HUES48 (cell line): ENCODE measurements around the gene BRD2.

Experiments used
- H3K27ac ChIP-seq: one replicate; pipeline ENCODE4 v1.7.0; 2013; ENCODE audit warnings: low read depth, low read length, inconsistent platforms
- H3K27me3 ChIP-seq: 2 replicates; pipeline ENCODE4 v1.6.1; 2013; ENCODE audit warnings: mild to moderate bottlenecking, low read length; ENCODE audit not compliant: control insufficient read depth, insufficient read depth
- H3K36me3 ChIP-seq: 2 replicates; pipeline ENCODE4 v1.6.1; 2013; ENCODE audit warnings: low read length; ENCODE audit not compliant: control insufficient read depth, insufficient read depth
- H3K4me1 ChIP-seq: 2 replicates; pipeline ENCODE4 v1.6.1; 2013; ENCODE audit warnings: mild to moderate bottlenecking, low read length; ENCODE audit not compliant: control insufficient read depth, insufficient read depth
- H3K4me3 ChIP-seq: 2 replicates; pipeline ENCODE4 v1.5.1; 2013; ENCODE audit warnings: mild to moderate bottlenecking, low read depth, low read length
- H3K9ac ChIP-seq: 2 replicates; pipeline ENCODE4 v1.6.1; 2013; ENCODE audit warnings: mild to moderate bottlenecking, low read depth, low read length, moderate library complexity
- H3K9me3 ChIP-seq: 2 replicates; pipeline ENCODE4 v1.6.1; 2013; ENCODE audit warnings: low read length; ENCODE audit not compliant: control insufficient read depth, insufficient read depth

The BRD2 gene

DNA sequence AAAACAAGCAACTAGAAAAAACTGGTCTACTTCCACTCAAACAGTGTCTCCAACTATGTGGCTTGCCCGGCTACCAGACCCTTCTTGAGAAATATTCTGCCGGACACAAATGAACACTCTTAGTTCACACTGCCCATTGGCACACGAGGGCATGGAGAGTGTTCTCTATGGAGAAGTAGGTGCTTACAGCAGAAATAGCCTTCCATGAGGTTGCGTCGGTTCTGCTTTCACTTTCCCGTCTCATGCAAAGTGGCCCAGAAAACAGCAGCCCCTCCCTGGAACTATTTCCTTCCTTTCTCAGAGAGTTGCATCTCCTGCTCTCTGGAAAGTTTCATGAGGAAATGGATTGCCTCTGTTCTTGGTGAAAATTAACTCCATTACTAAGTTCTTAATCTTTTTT is 50.5 kb downstream of the BRD2 start:
- Histone ChIP-seq H3K4me1 (peaks cover 5% of the 10 kb centered on the region; the same call in 1 of the 2 replicates), H3K9me3 (no peaks in the 10 kb centered on the region), H3K4me3 (no peak overlapping the region), H3K27ac (no peak overlapping the region), H3K9ac (no peak overlapping the region), H3K27me3 (no peaks in the 10 kb centered on the region; the same call in 1 of the 2 replicates), H3K36me3 (no peaks in the 10 kb centered on the region)

DNA sequence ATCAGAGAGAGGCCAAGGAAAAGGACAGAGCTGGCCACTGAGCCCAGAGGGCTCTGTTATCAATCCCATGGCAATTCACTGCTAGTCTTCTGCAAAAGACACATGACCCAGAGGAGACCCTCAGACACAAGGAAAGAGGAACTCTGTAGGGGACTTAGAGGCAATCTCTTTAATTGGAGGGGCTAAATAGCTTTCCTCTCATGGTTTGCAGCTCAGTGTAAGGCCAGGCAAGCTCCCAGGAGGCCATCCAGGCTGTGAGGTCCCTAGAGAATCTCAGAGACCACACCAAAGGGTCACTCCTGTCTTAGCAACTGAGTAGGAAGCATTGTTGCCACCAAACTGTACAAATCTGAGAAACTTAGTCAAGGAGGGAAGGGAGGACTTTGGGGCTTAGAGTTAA is 51.0 kb downstream of the BRD2 start:
- no peak overlapping the region for H3K4me3 ChIP-seq

DNA sequence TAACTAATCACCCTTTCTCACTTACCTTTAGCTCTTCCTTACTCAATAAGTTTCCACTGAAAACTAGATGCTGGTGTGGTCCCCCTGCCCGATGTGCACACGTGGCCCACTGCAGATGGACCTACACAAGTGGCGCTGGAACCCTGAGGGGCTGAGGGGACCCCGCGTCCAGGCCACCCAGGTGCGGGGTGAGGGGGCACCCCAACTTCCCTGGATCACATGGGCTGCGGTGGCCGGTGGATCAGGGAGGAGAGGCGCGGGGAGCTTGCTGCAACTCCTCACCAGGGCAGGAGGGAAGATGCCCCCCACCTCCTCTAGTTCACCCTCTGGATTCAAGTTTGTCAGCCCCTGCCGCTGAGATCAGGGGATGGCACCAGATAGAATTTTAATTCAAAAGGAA is 53.5 kb downstream of the BRD2 start:
- Histone ChIP-seq H3K36me3 (no peaks in the 10 kb centered on the region), H3K27me3 (no peaks in the 10 kb centered on the region; the same call in 1 of the 2 replicates), H3K9me3 (no peaks in the 10 kb centered on the region), H3K4me1 (no peaks in the 10 kb centered on the region), H3K27ac (no peak overlapping the region), H3K9ac (no peak overlapping the region), H3K4me3 (no peak overlapping the region)

More for the DNA sequence above, 51.0 kb downstream of the BRD2 start:
- H3K4me1 ChIP-seq, result peaks cover 5% of the 10 kb centered on the region; the same call in 1 of the 2 replicates
- H3K9ac ChIP-seq, result no peak overlapping the region
- no peaks in the 10 kb centered on the region for H3K9me3 ChIP-seq
- H3K36me3 ChIP-seq, result no peaks in the 10 kb centered on the region
- H3K27ac ChIP-seq, result no peak overlapping the region
- no peaks in the 10 kb centered on the region; the same call in 1 of the 2 replicates for H3K27me3 ChIP-seq

- H3K9ac ChIP-seq, result no peak overlapping the region
- no peaks in the 10 kb centered on the region for H3K36me3 ChIP-seq
- H3K27ac ChIP-seq, result no peak overlapping the region
- H3K4me3 ChIP-seq, result no peak overlapping the region
- H3K4me1 ChIP-seq, result no peaks in the 10 kb centered on the region
- no peaks in the 10 kb centered on the region for H3K27me3 ChIP-seq
- H3K9me3 ChIP-seq, result no peaks in the 10 kb centered on the region
These were observed 55.1 kb downstream of the BRD2 start for GRCh38 chr6:33023536-33023935.

- H3K27ac ChIP-seq, result no peak overlapping the region
- H3K9me3 ChIP-seq, result no peaks in the 10 kb centered on the region
- H3K4me1 ChIP-seq, result no peaks in the 10 kb centered on the region
- H3K36me3 ChIP-seq, result no peaks in the 10 kb centered on the region
- no peak overlapping the region for H3K9ac ChIP-seq
- no peaks in the 10 kb centered on the region for H3K27me3 ChIP-seq
- no peak overlapping the region for H3K4me3 ChIP-seq
These were observed 56.1 kb downstream of the BRD2 start for GRCh38 chr6:33024521-33024920.

DNA sequence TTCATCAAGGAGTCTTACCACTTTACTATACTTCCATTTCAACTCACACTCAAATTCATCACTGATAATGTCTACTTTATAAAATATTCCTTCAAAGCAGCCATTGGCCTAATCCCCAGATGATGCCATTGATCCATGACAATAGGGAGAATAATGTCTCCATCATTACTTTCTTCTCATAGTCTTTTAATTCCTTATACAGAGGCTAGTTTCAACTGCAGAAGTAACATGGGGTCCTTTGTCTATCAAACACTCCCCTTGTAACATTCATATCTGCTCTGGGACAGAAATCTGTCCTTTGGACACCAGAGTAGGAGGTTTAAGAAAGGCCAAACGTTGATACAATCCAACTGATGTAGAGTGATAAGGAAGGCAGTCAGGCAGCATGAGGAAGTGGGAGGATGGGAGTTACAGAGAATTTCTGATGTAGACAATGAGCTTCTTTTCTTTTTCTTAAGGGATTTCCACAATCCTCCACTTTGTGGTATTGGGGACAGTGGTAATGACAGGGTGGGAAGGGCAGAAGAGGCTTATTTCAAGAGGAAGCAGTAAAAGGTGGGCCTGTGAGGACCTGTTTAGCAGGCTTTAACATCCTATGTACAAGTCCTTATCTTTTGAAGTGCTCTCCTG is 59.9 kb downstream of the BRD2 start:
- no peaks in the 10 kb centered on the region for H3K4me1 ChIP-seq
- no peak overlapping the region for H3K9ac ChIP-seq
- H3K27me3 ChIP-seq, result no peaks in the 10 kb centered on the region
- H3K9me3 ChIP-seq, result no peaks in the 10 kb centered on the region
- H3K27ac ChIP-seq, result no peak overlapping the region
- H3K4me3 ChIP-seq, result no peak overlapping the region
- H3K36me3 ChIP-seq, result no peaks in the 10 kb centered on the region

DNA sequence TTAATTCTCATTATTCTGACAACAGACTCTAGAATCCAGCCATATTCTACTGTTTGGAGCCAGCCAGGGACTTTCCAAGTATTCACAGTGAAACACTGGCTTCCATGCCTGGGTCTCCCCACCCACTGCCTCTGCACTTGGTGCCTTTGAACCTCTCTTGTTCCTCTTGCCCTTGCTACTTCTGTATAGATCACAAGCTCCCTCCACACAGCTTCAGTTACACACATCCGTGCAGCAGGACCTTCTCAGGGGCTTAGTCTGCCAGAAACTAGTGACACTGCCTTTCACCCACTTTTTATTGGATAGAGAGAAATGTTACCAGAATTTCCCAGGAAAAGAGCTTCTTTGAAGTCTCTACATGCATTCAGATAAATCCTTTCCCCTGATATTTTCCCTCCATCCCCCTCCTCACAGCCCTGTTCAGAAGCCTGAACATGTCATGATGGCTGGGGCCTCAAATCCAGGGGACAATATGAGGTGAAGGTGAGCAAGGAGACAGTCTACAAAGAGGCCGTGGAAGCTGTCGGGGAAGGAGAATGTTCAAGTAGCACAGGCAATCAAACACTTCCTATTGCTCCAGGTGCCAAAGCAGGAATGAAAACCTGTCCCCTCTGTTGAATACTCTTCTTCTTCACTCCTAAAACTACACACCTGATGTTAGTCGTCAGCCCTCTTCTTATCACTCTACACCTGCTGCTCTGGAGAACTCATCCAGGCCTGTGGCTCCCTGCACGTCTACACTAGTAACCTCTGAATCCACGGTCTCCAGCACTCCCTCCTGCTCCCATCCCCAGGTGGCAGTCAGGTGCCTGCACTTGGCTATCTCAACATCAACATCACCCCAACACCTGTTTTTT is 61.2 kb downstream of the BRD2 start:
- Histone ChIP-seq H3K9ac (no peak overlapping the region), H3K36me3 (no peaks in the 10 kb centered on the region), H3K9me3 (no peaks in the 10 kb centered on the region), H3K27ac (no peak overlapping the region), H3K4me1 (no peaks in the 10 kb centered on the region), H3K4me3 (no peak overlapping the region), H3K27me3 (no peaks in the 10 kb centered on the region)

- H3K36me3 ChIP-seq, result no peaks in the 10 kb centered on the region
These were observed 61.9 kb downstream of the BRD2 start for GRCh38 chr6:33030245-33030644.

More at GRCh38 chr6:33030245-33030644, 61.9 kb downstream of the BRD2 start:
- Histone ChIP-seq H3K27ac (no peak overlapping the region), H3K9me3 (no peaks in the 10 kb centered on the region), H3K4me1 (no peaks in the 10 kb centered on the region), H3K27me3 (no peaks in the 10 kb centered on the region), H3K9ac (no peak overlapping the region), H3K4me3 (no peak overlapping the region)
